ENCODE measurements around the gene JUP.

- TF ChIP-seq ZNF704 (CRISPR knock-in tag; IDR thresholded peaks at IDR 0.05; ENCODE audit: borderline replicate concordance) (peak; percentile 50; the same call in 1 of the 2 replicates), ZNF577 (CRISPR knock-in tag; IDR thresholded peaks at IDR 0.05; ENCODE audit: borderline replicate concordance, low read depth) (no peak), JUN (CRISPR knock-in tag; IDR thresholded peaks at IDR 0.05) (0 out of 2 replicates have a peak, but pooled peaks have one; percentile 33), PBX3 (CRISPR knock-in tag; IDR thresholded peaks at IDR 0.05; ENCODE audit: borderline replicate concordance) (peak; percentile 97; the same call in 1 of the 2 replicates), MLX (CRISPR knock-in tag; IDR thresholded peaks at IDR 0.05) (no peak), KDM5A (IDR thresholded peaks at IDR 0.05; ENCODE audit: borderline replicate concordance, low read length) (no peak), NFYC (CRISPR knock-in tag; IDR thresholded peaks at IDR 0.05) (peak; percentile 99), POLR2A (IDR thresholded peaks at IDR 0.05; ENCODE audit: insufficient read depth in 1 of 2, low read depth in 2 of 2, low read length in 2 of 2) (peak; percentile 89 to 97), EHMT2 (IDR thresholded peaks at IDR 0.05; ENCODE audit: borderline replicate concordance, low read depth, low read length) (no peak), BHLHE40 (IDR thresholded peaks at IDR 0.05; ENCODE audit: low read length) (no peak; the same call in 1 of the 2 replicates), AKAP8 (CRISPR knock-in tag; IDR thresholded peaks at IDR 0.05) (peak; percentile 68; the same call in 1 of the 2 replicates)
Observed at GRCh38 chr17:41786227-41787020, at the start of gene JUP.
